T-helper 2 cell treated with Interferon-gamma antibody and Interleukin-4, amounts not matched to agents 5 μg/mL and 100 μg/mL, for 36 hours (primary cell): ENCODE measurements around the gene PGM5.

Source experiments
- DNase-seq: peaks from one replicate; pipeline ENCODE4 v3.0.0; 2021; ENCODE audit warnings: low spot score
- H3K27ac Mint-ChIP-seq: one replicate; pipeline ENCODE4 v1.8.0; 2021; ENCODE audit warnings: mild to moderate bottlenecking, mixed read lengths
- H3K27me3 Mint-ChIP-seq: one replicate; pipeline ENCODE4 v1.8.0; 2021; ENCODE audit warnings: low read depth, mixed read lengths
- H3K36me3 Mint-ChIP-seq: one replicate; pipeline ENCODE4 v1.8.0; 2021; ENCODE audit warnings: low read depth, mixed read lengths
- H3K4me1 Mint-ChIP-seq: one replicate; pipeline ENCODE4 v1.8.0; 2021; ENCODE audit warnings: low read depth, mixed read lengths
- H3K4me3 Mint-ChIP-seq: one replicate; pipeline ENCODE4 v1.8.0; 2022; ENCODE audit warnings: mild to moderate bottlenecking, moderate library complexity, mixed read lengths
- H3K9me3 Mint-ChIP-seq: one replicate; pipeline ENCODE4 v1.8.0; 2021; ENCODE audit warnings: mixed read lengths

The PGM5 gene

GRCh38 chr9:68480807-68481206, 124.4 kb downstream of the PGM5 start:
- no peaks in the 10 kb centered on the region for H3K4me1 Mint-ChIP-seq
- no peak for DNase-seq
- H3K27ac Mint-ChIP-seq, result no peak overlapping the region
- no peaks in the 10 kb centered on the region for H3K36me3 Mint-ChIP-seq
- no peaks in the 10 kb centered on the region for H3K9me3 Mint-ChIP-seq
- no peaks in the 10 kb centered on the region for H3K27me3 Mint-ChIP-seq
- H3K4me3 Mint-ChIP-seq, result no peak overlapping the region

GRCh38 chr9:68482548-68482947, 126.1 kb downstream of the PGM5 start:
- Mint-ChIP-seq H3K9me3 (no peaks in the 10 kb centered on the region), H3K27ac (no peak overlapping the region), H3K4me3 (no peak overlapping the region), H3K36me3 (no peaks in the 10 kb centered on the region), H3K4me1 (no peaks in the 10 kb centered on the region), H3K27me3 (no peaks in the 10 kb centered on the region)
- no peak for DNase-seq

- Mint-ChIP-seq H3K9me3 (no peaks in the 10 kb centered on the region), H3K27ac (no peak overlapping the region), H3K4me1 (no peaks in the 10 kb centered on the region), H3K36me3 (no peaks in the 10 kb centered on the region), H3K27me3 (peaks cover 2% of the 10 kb centered on the region), H3K4me3 (no peak overlapping the region)
- no peak for DNase-seq
Observed at GRCh38 chr9:68488126-68488525, 131.7 kb downstream of the PGM5 start.

- Mint-ChIP-seq H3K9me3 (no peaks in the 10 kb centered on the region), H3K27ac (no peak overlapping the region), H3K36me3 (no peaks in the 10 kb centered on the region), H3K27me3 (peaks cover 5% of the 10 kb centered on the region), H3K4me3 (no peak overlapping the region), H3K4me1 (no peaks in the 10 kb centered on the region)
- no peak for DNase-seq
Observed at GRCh38 chr9:68489646-68490045, 133.2 kb downstream of the PGM5 start.

GRCh38 chr9:68492806-68493205, 136.4 kb downstream of the PGM5 start:
- Mint-ChIP-seq H3K9me3 (no peaks in the 10 kb centered on the region), H3K27me3 (peaks cover 18% of the 10 kb centered on the region), H3K36me3 (no peaks in the 10 kb centered on the region), H3K27ac (no peak overlapping the region), H3K4me3 (no peak overlapping the region), H3K4me1 (no peaks in the 10 kb centered on the region)
- no peak for DNase-seq

- Mint-ChIP-seq H3K36me3 (no peaks in the 10 kb centered on the region), H3K4me3 (no peak overlapping the region), H3K4me1 (no peaks in the 10 kb centered on the region), H3K9me3 (no peaks in the 10 kb centered on the region), H3K27me3 (peaks cover 19% of the 10 kb centered on the region), H3K27ac (no peak overlapping the region)
- DNase-seq, result no peak
Observed at GRCh38 chr9:68493541-68493940, 137.1 kb downstream of the PGM5 start.

- Mint-ChIP-seq H3K4me1 (peaks cover 2% of the 10 kb centered on the region), H3K27ac (no peak overlapping the region), H3K4me3 (no peak overlapping the region), H3K9me3 (no peaks in the 10 kb centered on the region), H3K27me3 (peaks cover 21% of the 10 kb centered on the region), H3K36me3 (no peaks in the 10 kb centered on the region)
- DNase-seq, result no peak
Observed at GRCh38 chr9:68493958-68494577, 137.7 kb downstream of the PGM5 start.

GRCh38 chr9:68495247-68495646, 138.8 kb downstream of the PGM5 start:
- no peak overlapping the region for H3K4me3 Mint-ChIP-seq
- no peak overlapping the region for H3K27ac Mint-ChIP-seq
- peaks cover 21% of the 10 kb centered on the region for H3K27me3 Mint-ChIP-seq
- peaks cover 2% of the 10 kb centered on the region for H3K4me1 Mint-ChIP-seq
- H3K36me3 Mint-ChIP-seq, result no peaks in the 10 kb centered on the region
- no peaks in the 10 kb centered on the region for H3K9me3 Mint-ChIP-seq
- DNase-seq, result no peak

- Mint-ChIP-seq H3K4me3 (no peak overlapping the region), H3K27ac (no peak overlapping the region), H3K9me3 (no peaks in the 10 kb centered on the region), H3K36me3 (no peaks in the 10 kb centered on the region), H3K27me3 (peaks cover 21% of the 10 kb centered on the region), H3K4me1 (peaks cover 2% of the 10 kb centered on the region)
- DNase-seq, result no peak
Observed at GRCh38 chr9:68496356-68496755, 139.9 kb downstream of the PGM5 start.

- peaks cover 2% of the 10 kb centered on the region for H3K4me1 Mint-ChIP-seq
- no peaks in the 10 kb centered on the region for H3K9me3 Mint-ChIP-seq
- no peak overlapping the region for H3K27ac Mint-ChIP-seq
- peaks cover 21% of the 10 kb centered on the region for H3K27me3 Mint-ChIP-seq
- H3K36me3 Mint-ChIP-seq, result no peaks in the 10 kb centered on the region
- no peak for DNase-seq
- H3K4me3 Mint-ChIP-seq, result no peak overlapping the region
Observed at GRCh38 chr9:68497629-68498028, 141.2 kb downstream of the PGM5 start.

GRCh38 chr9:68498816-68499215, 142.4 kb downstream of the PGM5 start:
- Mint-ChIP-seq H3K9me3 (no peaks in the 10 kb centered on the region), H3K27me3 (peaks cover 18% of the 10 kb centered on the region)

GRCh38 chr9:68500457-68501381, 144.3 kb downstream of the PGM5 start:
- Mint-ChIP-seq H3K4me3 (no peak overlapping the region), H3K27me3 (peaks cover 12% of the 10 kb centered on the region), H3K9me3 (no peaks in the 10 kb centered on the region), H3K27ac (no peak overlapping the region), H3K36me3 (no peaks in the 10 kb centered on the region), H3K4me1 (peaks cover 2% of the 10 kb centered on the region)
- no peak for DNase-seq

More at GRCh38 chr9:68498816-68499215, 142.4 kb downstream of the PGM5 start:
- no peak overlapping the region for H3K4me3 Mint-ChIP-seq
- DNase-seq, result no peak
- H3K27ac Mint-ChIP-seq, result no peak overlapping the region
- H3K36me3 Mint-ChIP-seq, result no peaks in the 10 kb centered on the region
- H3K4me1 Mint-ChIP-seq, result peaks cover 2% of the 10 kb centered on the region

GRCh38 chr9:68502279-68502678, 145.9 kb downstream of the PGM5 start:
- no peaks in the 10 kb centered on the region for H3K36me3 Mint-ChIP-seq
- no peak overlapping the region for H3K27ac Mint-ChIP-seq
- peaks cover 9% of the 10 kb centered on the region for H3K27me3 Mint-ChIP-seq
- no peaks in the 10 kb centered on the region for H3K9me3 Mint-ChIP-seq
- no peak for DNase-seq
- H3K4me3 Mint-ChIP-seq, result no peak overlapping the region
- peaks cover 2% of the 10 kb centered on the region for H3K4me1 Mint-ChIP-seq

GRCh38 chr9:68505681-68506409, 149.4 kb downstream of the PGM5 start:
- DNase-seq, result no peak
- Mint-ChIP-seq H3K4me3 (no peak overlapping the region), H3K27ac (no peak overlapping the region), H3K36me3 (no peaks in the 10 kb centered on the region), H3K27me3 (no peaks in the 10 kb centered on the region), H3K9me3 (no peaks in the 10 kb centered on the region), H3K4me1 (no peaks in the 10 kb centered on the region)
